ENCODE measurements around the gene SLC36A2. TPM values are rescaled to one million over a fixed set of nuclear protein-coding genes. Genes with fewer than 3 reads are reported as not detected.

The SLC36A2 gene
- not detected in 2 replicates for total RNA-seq
- not detected for total RNA-seq (2013)
- polyA plus RNA-seq, result not detected in 2 replicates
- not detected in 2 replicates for polyA minus RNA-seq

- no peak within 1 kb of the TSS for H3K9ac ChIP-seq (ENCODE audit: low read length)
- Mint-ChIP-seq H3K27ac (no peak within 1 kb of the TSS), H3K4me3 (no peak within 1 kb of the TSS), H3K27me3 (peaks cover 72% of the 10 kb centered on the region), H3K4me1 (no peaks in the 10 kb centered on the region), H3K9me3 (ENCODE audit: insufficient read depth) (no peaks in the 10 kb centered on the region)
- WGBS (ENCODE audit: insufficient coverage), result 56% methylated on average over 4 of the region's 8 CpGs
- no peaks in the 10 kb centered on the region for H3K4me1 ChIP-seq (ENCODE audit: control insufficient read depth in 2 of 2, insufficient read depth in 2 of 2, low read length in 2 of 2)
- no peak within 1 kb of the TSS for H3K4me3 ChIP-seq (ENCODE audit: control extremely low read depth in 1 of 5, extremely low read depth in 1 of 5, insufficient read depth in 1 of 5, low read depth in 2 of 5, low read length in 4 of 5)
- no peak within 1 kb of the TSS for H3K4me2 ChIP-seq (replicated peaks; ENCODE audit: low read depth, low read length, poor library complexity, severe bottlenecking)
- CTCF ChIA-PET, result no interaction called here
- peaks cover 0 to 29% (median 6%) of the 10 kb centered on the region in 4 experiments for H3K27me3 ChIP-seq (replicated peaks in 1 of 4; ENCODE audit: control extremely low read depth in 1 of 4, control insufficient read depth in 3 of 4, insufficient read depth in 4 of 4, low read length in 3 of 4)
- DNase-seq, result no peak
- H4K20me1 ChIP-seq (ENCODE audit: control insufficient read depth, insufficient read depth, low read length, poor library complexity, severe bottlenecking), result no peaks in the 10 kb centered on the region
- intact Hi-C loops (cut with micrococcal nuclease), result no loop called here
- TF ChIP-seq CTCF (IDR thresholded peaks at IDR 0.05) (no peak), EZH2 (IDR thresholded peaks at IDR 0.05; ENCODE audit: borderline replicate concordance, insufficient read depth, low read depth, low read length, poor library complexity, severe bottlenecking) (no peak)
- H2AFZ ChIP-seq (ENCODE audit: insufficient read depth, low read depth, low read length, poor library complexity, severe bottlenecking), result no peak within 1 kb of the TSS
- no peak for ATAC-seq (ENCODE audit: low read depth)
- H3K36me3 ChIP-seq (replicated peaks in 1 of 2; ENCODE audit: control extremely low read depth in 1 of 2, control insufficient read depth in 1 of 2, extremely low read depth in 1 of 2, insufficient read depth in 2 of 2, low read length in 1 of 2), result no peaks in the 10 kb centered on the region
- no peak within 1 kb of the TSS for H3K27ac ChIP-seq (ENCODE audit: low read length in 2 of 2)
- H3K9me3 ChIP-seq (ENCODE audit: control extremely low read depth in 1 of 3, control insufficient read depth in 2 of 3, insufficient read depth in 1 of 3, low read length in 2 of 3), result no peaks in the 10 kb centered on the region
- POLR2A ChIA-PET, result no interaction called here
- H3K79me2 ChIP-seq (ENCODE audit: control insufficient read depth, insufficient read depth, low read length), result no peaks in the 10 kb centered on the region
These were observed at the start of gene SLC36A2 for GRCh38 chr5:151347369-151347768. Gene SLC36A2, minus strand, starts transcription at chr5:151347559. Its CDS starts 99 bp downstream, at chr5:151347460.

- ATAC-seq (ENCODE audit: low read depth) (no peak), DNase-seq (no peak)
- Mint-ChIP-seq H3K9me3 (ENCODE audit: insufficient read depth) (peaks cover 1% of the 10 kb centered on the region), H3K27ac (no peak overlapping the region), H3K27me3 (peaks cover 21% of the 10 kb centered on the region), H3K4me1 (no peaks in the 10 kb centered on the region), H3K4me3 (no peak overlapping the region)
- WGBS (ENCODE audit: insufficient coverage), result 86% methylated on average over 1 of the region's 2 CpGs
- H3K79me2 ChIP-seq (ENCODE audit: control insufficient read depth, insufficient read depth, low read length), result no peaks in the 10 kb centered on the region
- ChIA-PET POLR2A (no interaction called here), CTCF (no interaction called here)
- H3K9ac ChIP-seq (ENCODE audit: low read length), result no peak overlapping the region
- no peak overlapping the region for H3K4me2 ChIP-seq (replicated peaks; ENCODE audit: low read depth, low read length, poor library complexity, severe bottlenecking)
- no peak overlapping the region for H3K4me3 ChIP-seq (ENCODE audit: control extremely low read depth in 1 of 5, extremely low read depth in 1 of 5, insufficient read depth in 1 of 5, low read depth in 2 of 5, low read length in 4 of 5)
- no peak overlapping the region for H3K27ac ChIP-seq (ENCODE audit: low read length in 2 of 2)
- H2AFZ ChIP-seq (ENCODE audit: insufficient read depth, low read depth, low read length, poor library complexity, severe bottlenecking), result no peak overlapping the region
- H3K36me3 ChIP-seq (replicated peaks in 1 of 2; ENCODE audit: control extremely low read depth in 1 of 2, control insufficient read depth in 1 of 2, extremely low read depth in 1 of 2, insufficient read depth in 2 of 2, low read length in 1 of 2), result no peaks in the 10 kb centered on the region
- peaks cover 0 to 3% (median 0%) of the 10 kb centered on the region in 4 experiments for H3K27me3 ChIP-seq (replicated peaks in 1 of 4; ENCODE audit: control extremely low read depth in 1 of 4, control insufficient read depth in 3 of 4, insufficient read depth in 4 of 4, low read length in 3 of 4)
- no peak for TF ChIP-seq CTCF (IDR thresholded peaks at IDR 0.05)
- no peak for TF ChIP-seq EZH2 (IDR thresholded peaks at IDR 0.05; ENCODE audit: borderline replicate concordance, insufficient read depth, low read depth, low read length, poor library complexity, severe bottlenecking)
- no peaks in the 10 kb centered on the region for H4K20me1 ChIP-seq (ENCODE audit: control insufficient read depth, insufficient read depth, low read length, poor library complexity, severe bottlenecking)
- H3K9me3 ChIP-seq (ENCODE audit: control extremely low read depth in 1 of 3, control insufficient read depth in 2 of 3, insufficient read depth in 1 of 3, low read length in 2 of 3), result no peaks in the 10 kb centered on the region
- intact Hi-C loops (cut with micrococcal nuclease), result no loop called here
- H3K4me1 ChIP-seq (ENCODE audit: control insufficient read depth in 2 of 2, insufficient read depth in 2 of 2, low read length in 2 of 2), result no peaks in the 10 kb centered on the region
These were observed 41.6 kb upstream of the SLC36A2 start for GRCh38 chr5:151388960-151389359.

All from B cell (primary cell).